SK-N-SH treated with all-trans-retinoic acid at 6 μM for 48 hours (cell line): Measurements from ENCODE around the gene METTL27.

Experiments used
- ATAC-seq: fragments of 200-7000 bp; cut with Tn5 transposase; 3 replicates; pipeline ENCODE4 v1.9.1; 2020; ENCODE audit warnings: mild to moderate bottlenecking, moderate library complexity
- BACH2 ChIP-seq: fragments of 250-450 bp; sonication (Bioruptor Pico); IDR thresholded peaks from 2 replicates; pipeline ENCODE4 v1.9.0; 2021; ENCODE audit warnings: mild to moderate bottlenecking, borderline replicate concordance
- CREB5 ChIP-seq: fragments of 250-450 bp; sonication (Bioruptor Pico); IDR thresholded peaks from 2 replicates; pipeline ENCODE4 v1.5.1; 2020; ENCODE audit warnings: low read depth, mild to moderate bottlenecking, moderate library complexity
- CSDC2 ChIP-seq: fragments of 250-450 bp; sonication (Bioruptor Pico); IDR thresholded peaks from 2 replicates; pipeline ENCODE4 v1.5.0; 2020; ENCODE audit warnings: mild to moderate bottlenecking, moderate library complexity
- CSRNP3 ChIP-seq: fragments of 250-450 bp; sonication (Bioruptor Pico); IDR thresholded peaks from 2 replicates; pipeline ENCODE4 v1.5.1; 2021; ENCODE audit warnings: mild to moderate bottlenecking, moderate library complexity
- ESRRG ChIP-seq: fragments of 250-450 bp; sonication (Bioruptor Pico); IDR thresholded peaks from 2 replicates; pipeline ENCODE4 v1.6.1; 2021; ENCODE audit warnings: mild to moderate bottlenecking
- GLIS3 ChIP-seq: fragments of 250-450 bp; sonication (Bioruptor Pico); IDR thresholded peaks from 2 replicates; pipeline ENCODE4 v1.5.0; 2020; ENCODE audit warnings: mild to moderate bottlenecking, moderate library complexity
- ISL1 ChIP-seq: fragments of 250-450 bp; sonication (Bioruptor Pico); IDR thresholded peaks from 2 replicates; pipeline ENCODE4 v2.1.2; 2022; ENCODE audit warnings: mild to moderate bottlenecking, moderate library complexity
- PATZ1 ChIP-seq: fragments of 250-450 bp; sonication (Bioruptor Pico); IDR thresholded peaks from 2 replicates; pipeline ENCODE4 v1.8.0; 2020; ENCODE audit warnings: mild to moderate bottlenecking, moderate library complexity, borderline replicate concordance
- PPARA ChIP-seq: fragments of 250-450 bp; sonication (Bioruptor Pico); IDR thresholded peaks from 2 replicates; pipeline ENCODE4 v1.5.0; 2020; ENCODE audit warnings: mild to moderate bottlenecking, borderline replicate concordance
- RARB ChIP-seq: fragments of 250-450 bp; sonication (Bioruptor Pico); IDR thresholded peaks from 2 replicates; pipeline ENCODE4 v1.8.0; 2021; ENCODE audit warnings: mild to moderate bottlenecking, moderate library complexity
- SNAI2 ChIP-seq: fragments of 250-450 bp; sonication (Bioruptor Pico); IDR thresholded peaks from 2 replicates; pipeline ENCODE4 v1.5.0; 2020; ENCODE audit warnings: mild to moderate bottlenecking, moderate library complexity
- TSHZ2 ChIP-seq: fragments of 250-450 bp; sonication (Bioruptor Pico); IDR thresholded peaks from 2 replicates; pipeline ENCODE4 v1.5.0; 2020; ENCODE audit warnings: mild to moderate bottlenecking, moderate library complexity
- ZC3H10 ChIP-seq: fragments of 250-450 bp; sonication (Bioruptor Pico); IDR thresholded peaks from 2 replicates; pipeline ENCODE4 v1.5.1; 2021; ENCODE audit warnings: mild to moderate bottlenecking, moderate library complexity
- ZFP3 ChIP-seq: fragments of 250-450 bp; sonication (Bioruptor Pico); IDR thresholded peaks from 2 replicates; pipeline ENCODE4 v1.5.0; 2020; ENCODE audit warnings: mild to moderate bottlenecking, moderate library complexity
- ZFP30 ChIP-seq: fragments of 450-650 bp; formaldehyde crosslinking; IDR thresholded peaks from 2 replicates; pipeline ENCODE4 v1.5.0; 2022; ENCODE audit warnings: mild to moderate bottlenecking, moderate library complexity
- ZNF565 ChIP-seq: fragments of 450-650 bp; formaldehyde crosslinking; conservative IDR thresholded peaks from 2 replicates; pipeline ENCODE4 v1.5.0; 2020; ENCODE audit warnings: low read depth, mild to moderate bottlenecking, moderate library complexity
- ZNF70 ChIP-seq: fragments of 450-650 bp; formaldehyde crosslinking; IDR thresholded peaks from 2 replicates; pipeline ENCODE4 v1.5.0; 2020; ENCODE audit warnings: mild to moderate bottlenecking, moderate library complexity
- ZNF8 ChIP-seq: fragments of 450-650 bp; formaldehyde crosslinking; IDR thresholded peaks from 2 replicates; pipeline ENCODE4 v1.5.0; 2020; ENCODE audit warnings: mild to moderate bottlenecking, moderate library complexity

Gene METTL27

GRCh38 chr7:73842067-73842976 is at the start of gene METTL27:
TSS of gene METTL27 (minus strand) at chr7:73842516. CDS start at chr7:73842140, 376 bp downstream.
- ATAC-seq: peak; percentile 98
- TF ChIP-seq ZFP30 (no peak), ZNF70 (CRISPR knock-in tag) (no peak), PATZ1 (CRISPR knock-in tag) (no peak), BACH2 (no peak), ISL1 (CRISPR knock-in tag) (no peak), ESRRG (CRISPR knock-in tag) (no peak), ZFP3 (CRISPR knock-in tag) (no peak), CSDC2 (CRISPR knock-in tag) (no peak), RARB (no peak), ZNF8 (CRISPR knock-in tag) (no peak), CSRNP3 (no peak), CREB5 (no peak), ZNF565 (CRISPR knock-in tag) (no peak)

GRCh38 chr7:73891178-73891885 is 49.0 kb upstream of the METTL27 start:
- TF ChIP-seq ZC3H10 (CRISPR knock-in tag): no peak
- TF ChIP-seq CSDC2 (CRISPR knock-in tag): peak; percentile 56; the same call in 1 of the 2 replicates
- ATAC-seq: peak; percentile 10; the same call in 2 of the 3 replicates

GRCh38 chr7:73890555-73891147 is 48.3 kb upstream of the METTL27 start:
- TF ChIP-seq BACH2: no peak
- no peak for TF ChIP-seq ZNF70 (CRISPR knock-in tag)
- TF ChIP-seq CSDC2 (CRISPR knock-in tag): no peak
- no peak for TF ChIP-seq PPARA (CRISPR knock-in tag)
- no peak for TF ChIP-seq TSHZ2
- no peak for TF ChIP-seq GLIS3 (CRISPR knock-in tag)
- no peak for TF ChIP-seq ISL1 (CRISPR knock-in tag)
- TF ChIP-seq CREB5: no peak
- TF ChIP-seq ZFP3 (CRISPR knock-in tag): no peak
- no peak for TF ChIP-seq SNAI2
- no peak for TF ChIP-seq ESRRG (CRISPR knock-in tag)
- no peak for ATAC-seq
